GM20000 (cell line): ENCODE measurements around the gene DLEC1.

Experiments used
- DNase-seq: peaks from one replicate; pipeline ENCODE4 v3.0.0; 2012; ENCODE audit warnings: low spot score
- TF ChIP-seq, protein P1 (sequence below): IDR thresholded peaks from 2 replicates; pipeline ENCODE4 v1.5.1; 2012; ENCODE audit warnings: mild to moderate bottlenecking, control low read depth; ENCODE audit errors: extremely low read depth, missing control alignments

The DLEC1 gene

DNA sequence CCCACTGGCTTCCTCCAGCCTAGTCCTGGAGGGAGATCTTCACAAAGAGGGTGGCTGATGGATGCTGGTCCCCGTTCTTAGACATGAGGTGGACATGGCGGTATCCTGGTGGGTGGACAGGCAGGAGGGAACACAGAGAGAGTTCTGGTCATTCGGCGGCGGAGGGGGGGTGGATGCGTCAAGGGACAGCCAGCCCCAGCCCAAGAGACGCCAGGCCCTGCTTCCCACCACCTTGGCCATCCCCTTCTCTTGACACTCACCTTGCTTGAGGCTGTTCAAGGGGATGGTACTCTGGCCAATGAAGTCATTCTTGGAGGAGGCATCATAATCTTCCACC is 31.3 kb upstream of the DLEC1 start:
- DNase-seq = no peak
- TF ChIP-seq, protein P1, sequence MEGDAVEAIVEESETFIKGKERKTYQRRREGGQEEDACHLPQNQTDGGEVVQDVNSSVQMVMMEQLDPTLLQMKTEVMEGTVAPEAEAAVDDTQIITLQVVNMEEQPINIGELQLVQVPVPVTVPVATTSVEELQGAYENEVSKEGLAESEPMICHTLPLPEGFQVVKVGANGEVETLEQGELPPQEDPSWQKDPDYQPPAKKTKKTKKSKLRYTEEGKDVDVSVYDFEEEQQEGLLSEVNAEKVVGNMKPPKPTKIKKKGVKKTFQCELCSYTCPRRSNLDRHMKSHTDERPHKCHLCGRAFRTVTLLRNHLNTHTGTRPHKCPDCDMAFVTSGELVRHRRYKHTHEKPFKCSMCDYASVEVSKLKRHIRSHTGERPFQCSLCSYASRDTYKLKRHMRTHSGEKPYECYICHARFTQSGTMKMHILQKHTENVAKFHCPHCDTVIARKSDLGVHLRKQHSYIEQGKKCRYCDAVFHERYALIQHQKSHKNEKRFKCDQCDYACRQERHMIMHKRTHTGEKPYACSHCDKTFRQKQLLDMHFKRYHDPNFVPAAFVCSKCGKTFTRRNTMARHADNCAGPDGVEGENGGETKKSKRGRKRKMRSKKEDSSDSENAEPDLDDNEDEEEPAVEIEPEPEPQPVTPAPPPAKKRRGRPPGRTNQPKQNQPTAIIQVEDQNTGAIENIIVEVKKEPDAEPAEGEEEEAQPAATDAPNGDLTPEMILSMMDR = no peak

DNA sequence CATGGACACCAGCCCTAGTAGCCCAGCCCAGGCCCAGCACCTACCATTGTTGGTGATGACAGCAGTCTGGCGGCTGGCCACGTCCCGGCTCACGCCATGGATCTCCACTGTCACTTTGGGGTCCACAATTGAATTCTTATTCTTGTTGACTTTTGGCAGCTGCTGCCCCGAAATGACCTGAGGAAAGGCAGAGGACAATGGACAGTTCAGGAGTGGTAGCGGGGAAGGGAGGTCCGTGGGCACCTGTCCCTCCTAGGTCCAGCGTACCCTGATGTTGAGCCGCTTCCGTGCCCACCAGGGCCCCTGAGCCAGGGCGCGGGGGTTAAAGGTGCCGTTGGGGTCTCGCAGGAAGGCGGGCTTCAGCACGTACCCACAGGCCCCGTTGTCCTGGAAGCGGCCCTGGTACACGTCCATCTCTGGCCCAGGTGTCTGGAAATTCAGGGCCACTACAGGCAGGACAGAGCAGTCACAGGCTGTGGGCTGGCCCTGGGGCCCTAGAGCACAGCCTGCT is 30.8 kb upstream of the DLEC1 start:
- TF ChIP-seq, protein P1 = no peak
- DNase-seq = no peak

DNA sequence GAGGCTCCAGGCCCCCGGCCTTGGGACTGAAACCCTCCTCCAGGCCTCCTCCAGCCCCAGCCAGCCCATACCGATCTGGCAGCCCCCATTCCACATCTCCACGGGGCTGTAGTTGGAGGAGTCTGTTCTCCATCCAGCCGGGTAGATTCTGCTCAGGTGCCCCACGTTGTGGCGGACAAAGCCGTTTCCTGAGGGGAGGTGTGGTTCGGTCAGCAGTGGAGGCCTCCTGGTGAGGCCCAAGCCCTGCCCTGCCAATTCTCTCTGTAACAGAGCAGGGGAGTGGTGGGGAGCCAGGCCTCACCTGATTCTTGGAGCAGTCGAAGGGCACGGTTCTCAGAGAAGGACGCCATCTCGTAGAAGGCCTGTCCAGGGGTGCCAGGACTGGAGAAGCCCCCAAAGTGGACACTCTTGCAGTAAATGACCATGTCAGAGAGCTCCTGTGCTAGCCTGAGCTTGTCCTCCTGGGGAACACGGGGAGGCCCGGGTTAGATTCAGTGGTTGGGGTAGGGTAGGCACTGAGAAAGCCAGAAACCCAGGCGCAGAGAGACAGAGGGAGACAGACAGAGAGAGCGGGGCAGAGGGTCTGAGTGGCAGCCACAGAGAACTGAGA is 29.9 kb upstream of the DLEC1 start:
- DNase-seq = no peak
- TF ChIP-seq, protein P1 = no peak

GRCh38 chr3:38009807-38010591 is 29.0 kb upstream of the DLEC1 start:
- no peak for DNase-seq
- TF ChIP-seq, protein P1 = no peak

DNA sequence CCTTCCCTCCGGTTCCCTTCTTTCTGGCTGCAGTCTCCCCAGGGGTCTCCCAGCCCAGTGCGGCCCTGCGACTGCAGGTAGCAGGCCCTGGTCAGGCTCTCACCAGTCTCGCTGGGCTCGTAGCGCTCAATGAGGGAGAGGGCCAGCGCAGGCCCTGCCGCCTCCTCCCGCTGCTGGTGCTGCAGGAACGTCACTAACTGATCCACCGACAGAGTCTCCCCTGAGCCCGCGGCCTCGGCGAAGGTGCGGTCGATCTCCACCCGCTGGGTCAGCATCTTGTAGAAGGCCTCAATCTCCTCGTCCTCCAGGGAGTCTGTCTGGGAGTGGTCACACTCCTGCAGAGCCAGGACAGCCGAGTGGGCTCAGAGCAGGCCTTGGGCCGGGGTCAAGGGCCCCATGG is 27.9 kb upstream of the DLEC1 start:
- TF ChIP-seq, protein P1 = no peak
- no peak for DNase-seq

DNA sequence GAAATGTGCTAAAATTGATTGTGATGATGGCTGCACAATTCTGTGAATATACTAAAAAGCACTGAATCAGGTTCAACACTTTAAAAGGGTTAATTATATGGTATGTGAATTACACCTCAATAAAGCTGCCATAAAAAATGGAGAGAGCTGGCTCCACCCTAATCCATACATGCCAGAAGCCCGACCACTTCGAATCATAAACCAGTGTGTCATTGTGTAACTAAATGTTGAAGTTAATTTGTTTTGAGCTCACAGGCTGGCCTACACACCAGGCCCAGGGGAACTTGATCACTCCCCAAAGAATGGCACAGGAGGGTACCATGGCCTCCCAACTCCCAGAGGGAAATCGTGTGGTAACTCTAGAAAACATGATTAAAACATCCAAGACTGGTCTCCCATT is 23.5 kb upstream of the DLEC1 start:
- DNase-seq = no peak
- TF ChIP-seq, protein P1 = no peak

DNA sequence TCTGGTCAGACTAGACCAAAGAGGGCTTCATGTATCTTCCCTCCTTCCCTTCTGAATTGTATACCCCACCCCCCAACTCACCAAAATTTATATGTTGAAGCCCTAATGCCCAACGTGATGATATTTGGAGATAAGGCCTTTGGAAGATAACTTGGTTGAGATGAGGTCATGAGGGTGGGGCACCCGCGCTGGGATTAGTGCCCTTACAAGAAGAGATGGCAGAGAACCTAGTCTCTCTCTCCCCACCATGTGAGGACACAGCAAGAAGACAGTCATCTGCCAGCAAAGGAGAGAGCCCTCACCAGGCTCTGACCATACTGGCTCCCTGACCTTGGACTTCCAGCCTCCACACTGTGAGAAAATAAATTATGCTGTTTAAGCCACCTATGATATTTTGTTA is 23.0 kb upstream of the DLEC1 start:
- no peak for DNase-seq
- TF ChIP-seq, protein P1 = no peak
